CD4-positive, alpha-beta T cell treated with Interleukin-6 at 100 ng/mL for 8 hours (primary cell): ENCODE measurements around the gene SHISA3.

ENCODE experiments used
- DNase-seq: peaks from one replicate; pipeline ENCODE4 v3.0.0-alpha.2; 2020; ENCODE audit warnings: mixed read lengths, low spot score

Gene SHISA3

DNA sequence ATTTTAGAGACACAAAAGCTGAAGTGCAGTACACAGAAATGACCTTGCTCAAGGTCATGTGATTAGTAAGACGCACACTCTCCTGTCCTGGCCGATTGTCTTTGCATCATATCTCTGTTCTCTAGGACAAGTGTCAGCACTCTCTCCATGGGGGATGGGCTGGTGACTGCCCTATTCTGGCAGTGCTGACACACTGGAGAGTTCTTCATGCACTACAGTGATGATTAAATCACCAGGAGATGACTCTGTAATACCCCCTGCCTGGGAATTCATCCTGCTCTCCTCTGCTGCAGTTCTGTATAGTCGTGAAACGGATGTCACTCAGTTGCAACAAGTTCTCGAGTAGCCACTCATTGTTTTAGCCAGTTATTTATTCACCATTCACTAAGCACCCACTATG lies 5.3 kb upstream of the SHISA3 start:
- no peak for DNase-seq

DNA sequence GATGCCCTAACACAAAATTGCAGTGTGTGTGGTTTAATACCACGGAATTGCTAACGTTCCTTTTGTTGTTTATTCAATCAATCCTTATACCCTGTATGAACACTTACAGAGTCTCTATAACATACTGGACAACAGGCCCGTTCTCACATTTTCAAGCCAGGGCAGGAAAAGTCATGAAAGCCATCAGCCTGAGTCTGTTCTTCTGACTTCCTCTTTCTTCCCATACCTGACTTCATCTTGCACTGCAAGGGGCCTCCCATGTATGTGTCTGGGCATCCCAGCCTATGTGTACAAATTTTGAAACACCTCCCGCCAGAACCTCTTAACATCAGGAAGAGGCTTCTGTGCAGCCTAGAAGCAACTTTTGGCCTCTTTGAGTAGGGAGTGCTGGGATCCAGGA lies 4.9 kb upstream of the SHISA3 start:
- DNase-seq: no peak

DNA sequence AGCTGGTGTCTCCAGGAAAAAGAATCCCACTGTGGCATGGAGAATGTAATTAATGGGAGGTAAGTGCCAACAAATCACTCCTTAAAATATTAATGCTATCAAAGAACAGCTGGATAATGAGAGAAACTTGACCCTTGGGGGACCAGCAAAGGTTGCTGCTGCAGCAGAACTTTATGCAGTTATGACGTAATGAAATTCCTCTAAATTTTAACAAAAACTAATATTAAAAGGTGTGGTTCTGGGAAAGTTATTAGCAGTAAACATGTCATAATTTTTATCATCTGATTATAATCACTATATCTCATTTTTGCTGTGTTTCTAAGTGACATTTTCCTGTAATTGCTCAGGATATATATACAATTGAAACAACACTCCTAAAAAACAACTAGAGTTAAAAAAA lies 1.7 kb upstream of the SHISA3 start:
- DNase-seq: no peak

DNA sequence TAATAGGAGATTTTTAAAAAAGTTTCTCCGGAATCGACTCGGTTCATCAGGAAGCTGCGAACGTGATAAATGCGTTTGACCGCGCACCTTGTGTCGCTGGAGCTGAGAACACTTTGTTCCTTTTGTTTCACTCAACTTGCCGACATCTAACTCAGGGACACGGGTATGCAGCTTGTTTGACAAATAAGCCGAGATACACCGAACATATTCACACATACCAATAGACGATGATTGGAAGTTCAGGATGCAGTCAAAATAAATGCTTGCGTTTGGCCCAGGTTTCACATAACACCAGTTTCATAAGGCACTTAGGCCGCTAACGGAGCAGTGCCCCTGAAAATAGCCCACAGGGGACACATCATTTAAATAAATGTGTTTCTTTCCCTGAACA lies 932 bp upstream of the SHISA3 start:
- DNase-seq: no peak

DNA sequence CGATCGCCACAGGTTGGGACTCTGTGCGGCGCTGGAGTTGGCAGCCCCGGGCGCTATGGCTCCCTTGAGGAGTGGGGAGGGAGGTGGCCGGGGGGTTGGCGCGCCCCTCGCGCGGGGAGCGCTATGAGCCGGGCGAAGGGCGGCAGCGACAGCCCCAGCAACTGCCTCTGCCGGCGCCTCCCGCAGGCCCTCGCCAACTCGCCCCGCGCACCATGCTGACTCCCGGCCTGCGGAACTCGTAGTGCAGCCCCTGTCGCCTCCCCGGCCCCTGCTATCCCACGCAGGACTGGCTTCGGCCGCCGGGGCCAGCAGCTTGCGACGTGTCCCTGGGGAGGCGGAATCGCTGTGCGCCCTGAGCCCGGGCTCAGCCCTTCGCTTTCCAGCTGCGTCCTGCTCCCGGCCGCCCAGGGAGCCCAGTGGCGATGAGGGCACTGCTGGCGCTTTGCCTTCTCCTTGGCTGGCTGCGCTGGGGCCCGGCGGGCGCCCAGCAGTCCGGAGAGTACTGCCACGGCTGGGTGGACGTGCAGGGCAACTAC lies 415 bp downstream of the SHISA3 start:
- no peak for DNase-seq

DNA sequence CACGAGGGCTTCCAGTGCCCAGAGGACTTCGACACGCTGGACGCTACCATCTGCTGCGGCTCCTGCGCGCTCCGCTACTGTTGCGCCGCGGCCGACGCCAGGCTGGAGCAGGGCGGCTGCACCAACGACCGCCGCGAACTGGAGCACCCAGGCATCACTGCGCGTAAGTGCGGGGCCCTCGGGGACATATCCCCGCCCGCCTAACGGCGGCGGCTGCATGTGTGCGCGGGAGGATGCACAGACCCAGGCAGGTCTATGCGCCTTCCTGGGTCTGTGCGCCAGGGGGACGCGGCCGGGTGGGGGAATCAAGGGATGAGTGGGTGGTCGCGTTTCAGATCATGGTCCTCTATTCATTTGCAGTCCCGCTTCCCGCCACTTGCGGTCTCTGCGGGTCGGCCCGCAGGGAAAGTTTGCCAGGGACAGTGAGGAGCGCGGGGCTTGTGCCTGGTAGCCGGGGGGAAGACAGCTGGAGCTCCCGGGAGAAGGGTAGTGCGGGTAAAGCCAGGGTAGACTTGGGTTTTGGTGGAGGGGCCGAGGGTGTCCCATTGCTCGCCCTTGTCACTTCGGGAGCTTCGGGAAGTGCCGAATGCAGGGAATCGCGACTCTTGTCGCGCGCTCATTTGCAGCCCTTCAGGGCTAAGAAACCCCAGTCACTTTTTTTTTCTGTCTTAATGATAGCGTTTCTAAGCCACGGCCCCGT lies 1.0 kb downstream of the SHISA3 start:
- no peak for DNase-seq

DNA sequence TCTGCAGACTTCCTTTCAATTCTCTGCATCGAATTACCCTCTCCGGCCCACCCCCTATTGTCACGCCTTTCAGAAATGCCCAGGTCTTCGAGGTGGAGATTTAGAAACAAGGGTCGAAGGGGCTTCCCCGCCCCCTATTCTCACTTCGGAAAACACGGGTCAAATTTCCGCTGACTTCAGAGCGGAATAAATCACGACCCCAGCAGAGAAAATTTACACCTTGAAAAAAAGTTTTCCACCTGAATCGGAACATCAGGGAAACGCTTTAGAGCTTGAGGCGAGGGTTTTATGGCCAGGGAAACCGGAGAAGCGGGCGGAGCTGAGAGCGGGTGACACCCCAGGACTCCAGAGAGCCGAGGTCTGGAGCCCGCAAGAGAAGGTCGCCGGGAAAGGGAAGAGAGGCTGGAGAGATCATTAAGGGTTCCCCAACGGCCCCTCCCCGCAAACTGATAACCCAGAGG lies 1.6 kb downstream of the SHISA3 start:
- DNase-seq: no peak

DNA sequence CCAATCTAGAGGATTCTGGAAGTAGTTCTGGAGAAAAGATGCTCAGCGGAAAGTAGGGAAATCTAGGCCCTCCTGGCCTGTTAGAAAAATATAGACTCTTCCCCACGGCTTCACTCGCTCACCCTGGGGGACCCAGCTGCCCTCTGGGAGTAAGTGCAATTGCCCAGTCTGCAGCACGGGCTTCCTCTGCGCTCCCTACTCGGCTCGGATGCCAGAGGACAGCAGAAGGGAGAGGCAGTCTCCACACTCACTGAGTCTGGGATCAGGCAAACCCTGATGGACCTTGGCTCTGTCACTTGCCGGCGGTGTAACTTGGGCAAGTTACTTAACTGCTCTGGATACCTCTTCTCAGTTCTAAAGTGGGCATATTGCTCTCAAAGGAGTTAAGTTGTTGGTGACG lies 2.1 kb downstream of the SHISA3 start:
- DNase-seq: no peak

DNA sequence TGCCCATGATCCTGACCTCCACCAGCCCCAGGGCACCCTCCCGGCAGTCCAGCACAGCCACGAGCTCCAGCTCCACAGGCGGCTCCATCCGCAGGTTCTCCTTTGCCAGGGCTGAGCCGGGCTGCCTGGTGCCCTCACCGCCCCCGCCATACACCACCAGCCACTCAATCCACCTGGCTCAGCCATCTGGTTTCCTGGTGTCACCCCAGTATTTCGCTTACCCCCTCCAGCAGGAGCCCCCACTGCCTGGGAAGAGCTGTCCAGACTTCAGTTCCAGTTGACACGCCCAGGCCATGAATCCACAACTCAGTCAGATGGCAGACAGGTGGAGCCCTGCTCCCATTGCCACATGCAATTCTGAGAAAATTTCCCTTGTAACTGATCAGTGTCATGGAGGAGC lies 3.9 kb downstream of the SHISA3 start:
- DNase-seq: no peak

DNA sequence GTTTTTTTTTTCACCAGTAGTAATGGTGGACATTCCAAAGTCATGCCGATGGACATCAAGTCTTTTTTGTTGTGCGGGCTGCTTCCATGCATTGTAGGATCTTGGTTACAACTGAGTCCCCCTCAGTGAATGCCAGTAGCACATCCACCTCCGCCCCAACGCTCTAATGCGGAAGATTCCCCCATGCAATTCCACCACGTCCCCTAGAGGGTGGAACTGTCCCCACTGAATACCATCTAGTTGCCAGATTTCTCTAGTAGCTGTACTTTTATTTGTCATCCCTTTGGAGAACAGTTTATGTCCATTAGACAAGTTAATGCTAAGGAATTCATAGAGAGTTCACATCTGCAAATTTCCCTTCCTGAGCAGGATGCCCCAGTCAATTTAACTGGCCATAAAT lies 6.7 kb downstream of the SHISA3 start:
- DNase-seq: no peak

DNA sequence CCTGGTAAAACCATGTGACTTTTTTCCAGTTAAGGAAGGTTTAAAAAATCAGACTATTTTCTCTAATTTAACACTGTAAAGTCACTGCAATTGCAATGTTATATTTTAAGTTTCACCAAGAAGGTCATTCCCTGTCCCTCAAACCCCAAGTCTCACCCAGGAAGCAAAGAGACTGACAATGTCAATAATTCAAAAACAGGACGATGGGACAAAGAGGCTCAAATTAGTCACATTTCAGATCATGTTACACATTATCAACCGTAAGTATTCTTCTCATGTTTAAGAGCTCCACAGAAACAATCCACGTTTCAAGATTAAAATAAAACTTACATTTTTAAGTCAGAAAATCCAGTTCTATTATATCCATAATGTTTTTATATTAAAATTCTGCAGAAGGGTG lies 13.2 kb downstream of the SHISA3 start:
- no peak for DNase-seq

DNA sequence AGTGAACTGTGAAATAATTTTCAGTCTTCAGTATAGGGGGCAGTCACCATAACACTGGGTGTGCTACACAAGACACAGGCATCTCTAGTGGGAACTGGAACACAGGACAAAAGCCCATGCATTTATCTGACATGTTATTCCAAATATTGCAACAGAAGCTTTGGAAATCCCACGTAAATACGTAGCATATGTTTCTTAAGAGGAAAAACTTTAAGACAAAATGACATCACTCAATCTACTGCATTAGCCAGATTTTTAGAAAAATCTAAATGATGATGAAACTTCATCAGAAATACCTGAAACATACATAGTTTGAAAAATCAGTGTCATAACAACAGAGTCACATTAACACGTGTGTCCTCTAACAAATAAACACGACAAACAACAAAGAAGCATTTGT lies 14.5 kb downstream of the SHISA3 start:
- DNase-seq: no peak

DNA sequence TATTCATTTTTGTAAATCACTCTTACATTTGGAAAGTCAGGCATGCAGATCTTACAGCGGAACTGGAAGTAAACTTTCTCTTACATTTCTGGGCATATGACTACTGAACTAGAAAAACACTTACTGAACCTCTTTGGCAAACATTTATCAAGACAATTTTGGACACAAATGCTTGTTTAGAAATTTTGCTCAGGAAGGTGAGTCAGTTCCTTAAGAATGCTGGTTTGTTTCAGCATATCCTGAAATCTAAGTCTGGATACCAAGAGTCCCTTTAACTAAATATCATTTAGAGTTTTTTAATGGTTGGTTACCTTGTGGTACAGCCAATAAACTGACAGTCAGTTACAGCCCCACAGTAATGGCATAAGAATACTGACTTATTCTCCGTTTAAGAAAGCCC lies 15.0 kb downstream of the SHISA3 start:
- no peak for DNase-seq

DNA sequence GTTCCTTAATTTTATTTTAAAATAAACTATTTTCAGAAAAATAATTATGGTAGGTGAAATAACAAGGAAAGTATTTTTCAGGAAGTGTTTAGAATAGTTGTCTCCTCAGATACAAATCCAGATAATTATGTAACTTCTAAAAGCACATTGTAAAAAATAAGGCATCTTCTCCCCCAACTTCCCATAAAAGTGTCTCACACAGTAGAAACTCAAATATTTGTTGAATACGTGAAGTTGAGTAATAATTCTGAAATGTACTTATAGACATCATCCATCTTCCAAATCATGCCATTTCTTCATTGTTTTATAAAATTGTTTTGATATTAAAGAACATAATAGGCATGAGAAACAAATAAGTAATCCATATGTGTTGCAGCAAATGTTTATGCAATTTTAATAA lies 18.0 kb downstream of the SHISA3 start:
- DNase-seq: no peak

DNA sequence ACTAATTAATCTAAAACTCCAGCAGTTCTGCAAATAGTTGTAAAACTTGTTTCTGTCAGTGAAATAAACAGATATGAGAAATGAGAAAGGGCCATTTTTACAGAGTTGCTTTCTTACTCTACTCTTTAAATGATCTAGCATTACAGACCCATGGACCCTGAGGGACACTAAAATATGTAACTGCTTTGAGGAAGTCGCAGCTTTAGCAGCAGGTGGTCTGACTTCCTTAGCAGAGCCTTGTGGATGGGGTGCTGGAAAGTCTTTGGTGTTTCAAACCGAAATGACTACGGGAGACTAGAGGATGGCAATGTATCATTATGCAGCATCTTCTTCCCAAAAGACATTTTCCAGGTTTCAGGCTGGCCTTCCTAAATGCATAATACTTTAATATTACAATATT lies 18.7 kb downstream of the SHISA3 start:
- no peak for DNase-seq

DNA sequence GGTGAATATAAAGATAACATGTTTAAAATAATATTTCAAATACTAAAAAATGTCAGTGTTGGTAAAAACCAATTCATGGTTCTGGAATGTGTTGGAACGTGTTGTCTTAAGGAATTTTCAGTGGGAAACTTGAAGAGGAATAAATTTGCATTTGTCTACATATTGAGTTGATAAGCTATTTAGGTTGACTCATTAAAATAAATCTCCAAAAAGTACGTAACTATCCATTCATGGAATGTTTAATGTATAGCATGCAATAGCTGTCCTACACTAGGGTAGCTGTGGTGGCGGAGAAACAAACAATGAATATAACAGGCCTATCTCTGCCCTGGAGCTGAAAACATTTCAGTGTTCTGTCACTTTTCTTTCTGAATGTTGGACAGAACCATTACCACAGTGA lies 20.3 kb downstream of the SHISA3 start:
- no peak for DNase-seq

DNA sequence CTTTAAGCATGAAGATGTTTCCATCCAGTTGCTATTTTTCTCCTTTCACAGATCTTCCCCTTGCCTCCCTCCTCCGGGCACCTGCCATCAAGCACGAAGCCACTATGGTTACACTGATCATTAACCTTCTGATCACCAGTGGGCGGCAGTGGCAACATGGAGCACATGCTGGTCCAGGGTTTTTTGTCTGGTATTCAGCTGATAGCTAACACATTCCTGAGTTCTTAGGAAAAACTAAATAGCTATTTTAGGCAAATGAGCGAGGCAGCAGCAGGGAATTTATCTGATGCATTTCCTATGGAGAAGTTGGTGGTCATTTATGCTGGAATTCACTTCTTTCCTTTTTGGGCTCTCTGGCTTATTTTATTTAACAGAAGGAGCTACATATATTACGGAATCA lies 22.9 kb downstream of the SHISA3 start:
- DNase-seq: no peak

DNA sequence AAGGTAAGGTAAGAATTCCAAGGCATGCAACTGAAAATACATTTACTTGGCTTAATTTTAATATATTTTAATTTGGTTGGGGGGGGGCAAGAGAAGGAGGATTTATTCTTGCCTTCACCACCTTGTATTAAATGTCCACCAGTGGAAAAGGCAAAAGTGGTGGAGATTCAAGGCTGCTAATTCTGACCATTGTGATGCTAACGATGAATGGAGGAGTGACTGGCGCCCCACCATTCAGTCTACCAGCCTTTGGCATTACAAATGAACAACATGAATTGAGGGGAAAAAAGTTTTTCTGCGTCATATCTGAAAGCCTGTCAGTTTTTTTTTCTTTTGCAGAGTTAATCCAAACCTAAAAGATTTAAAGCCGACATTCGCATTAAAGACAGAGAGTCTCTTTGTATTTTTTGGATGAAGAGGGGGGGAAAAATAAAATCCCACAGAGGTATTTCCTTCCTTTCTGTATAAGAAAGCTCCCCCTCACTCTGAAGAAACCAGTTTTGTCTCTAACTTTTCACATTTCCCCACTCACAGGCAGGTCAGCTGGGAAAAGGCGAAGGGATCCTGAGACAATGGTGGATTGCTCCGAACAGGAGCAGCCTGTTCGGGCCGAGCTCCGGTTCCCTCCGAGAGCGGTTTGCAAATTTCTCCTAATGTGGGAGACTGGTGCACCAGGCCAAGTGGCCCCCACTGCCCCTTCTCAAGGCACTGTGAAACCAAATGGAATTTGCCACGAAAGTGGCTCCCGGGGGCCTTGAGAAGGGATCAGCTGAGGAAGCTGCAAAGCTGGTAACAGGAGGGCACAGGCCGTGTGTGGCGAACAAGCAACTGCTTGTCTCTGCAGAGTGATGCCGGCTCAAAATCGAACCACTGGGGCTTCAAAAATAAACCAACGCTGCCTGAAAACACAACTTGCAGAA lies 28.1 kb downstream of the SHISA3 start:
- no peak for DNase-seq

DNA sequence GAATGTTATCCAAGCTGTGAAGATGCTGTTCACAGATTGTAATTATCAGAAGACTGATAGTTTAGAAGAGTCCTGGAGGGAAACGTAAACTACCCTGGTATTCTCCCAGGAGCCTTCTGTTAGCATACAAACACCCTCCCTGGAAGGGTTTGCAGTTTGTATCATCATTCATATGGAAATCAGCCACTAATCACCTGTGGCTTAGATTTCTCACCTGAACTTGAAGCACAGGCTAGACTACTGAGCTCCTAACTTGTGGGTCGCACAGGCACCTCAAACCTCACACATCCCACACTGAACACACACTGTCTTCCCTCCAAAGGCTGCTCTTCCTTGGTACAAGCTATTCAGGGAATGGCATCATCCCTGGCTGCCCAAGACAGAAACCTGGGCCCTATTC lies 30.7 kb downstream of the SHISA3 start:
- no peak for DNase-seq

DNA sequence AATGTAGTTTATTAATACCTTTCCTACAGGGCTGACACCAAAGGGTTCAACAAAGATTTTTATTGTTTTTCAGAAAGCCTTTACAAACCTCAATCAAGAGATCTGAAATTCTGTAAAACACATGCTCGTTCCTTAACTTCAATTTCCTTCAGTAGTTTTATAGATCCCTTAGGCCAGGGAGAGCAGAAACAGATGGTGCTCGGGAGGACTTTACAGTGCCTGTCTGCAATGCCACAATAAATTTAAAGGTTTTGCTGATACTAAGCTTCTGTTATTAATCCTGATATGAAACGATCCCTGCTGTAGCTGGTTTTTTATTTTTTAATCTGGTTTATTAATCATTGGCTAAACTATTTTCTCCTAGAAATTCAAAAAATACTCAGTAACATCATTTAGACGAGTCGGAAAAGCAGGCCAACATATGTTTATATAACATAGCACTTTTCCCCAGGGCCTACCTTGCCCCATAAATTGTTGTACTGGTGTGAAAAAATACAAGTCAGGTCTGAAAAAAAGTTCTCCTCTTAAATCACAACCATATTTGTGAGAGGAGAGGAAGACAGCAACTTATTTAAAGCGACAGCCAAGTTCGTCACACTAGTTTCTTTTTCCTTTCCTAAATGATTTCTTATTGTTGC lies 39.8 kb downstream of the SHISA3 start:
- no peak for DNase-seq

DNA sequence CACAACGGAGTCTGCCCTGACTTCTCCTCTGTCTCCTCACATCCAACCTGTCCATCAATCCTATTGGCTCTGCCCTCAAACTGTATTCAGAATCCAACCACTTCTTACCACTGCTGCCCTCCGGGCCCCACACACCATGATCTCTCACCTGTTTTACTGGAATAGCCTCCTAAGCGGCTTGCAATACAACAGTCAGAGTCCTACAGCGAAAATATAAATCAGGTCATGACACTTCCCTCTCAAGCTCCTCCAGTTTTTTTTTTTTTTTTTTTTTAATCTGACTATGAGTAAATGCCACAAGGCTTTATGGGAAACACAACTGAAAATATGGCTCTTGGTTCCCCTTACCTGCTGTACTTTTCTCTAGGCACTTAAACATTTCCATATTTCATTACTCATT lies 42.8 kb downstream of the SHISA3 start:
- DNase-seq: no peak

DNA sequence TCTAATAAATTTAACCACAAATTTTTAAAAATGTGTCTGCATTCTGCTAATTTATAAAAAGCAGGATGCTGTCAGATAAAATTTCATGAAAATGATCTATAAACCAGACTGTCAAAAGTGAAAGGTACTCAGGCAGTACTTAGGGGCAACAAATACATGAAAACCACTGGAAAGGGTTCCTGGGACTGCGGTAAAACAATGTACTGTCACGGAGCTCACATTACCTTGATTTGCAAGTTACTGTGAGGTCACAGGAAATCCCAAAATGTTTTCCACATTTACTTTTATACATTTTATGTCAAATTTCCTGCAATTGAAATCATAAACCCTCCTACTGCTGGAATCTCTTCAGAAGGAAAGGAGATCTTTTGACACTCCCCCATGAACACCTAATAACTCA lies 45.3 kb downstream of the SHISA3 start:
- no peak for DNase-seq

DNA sequence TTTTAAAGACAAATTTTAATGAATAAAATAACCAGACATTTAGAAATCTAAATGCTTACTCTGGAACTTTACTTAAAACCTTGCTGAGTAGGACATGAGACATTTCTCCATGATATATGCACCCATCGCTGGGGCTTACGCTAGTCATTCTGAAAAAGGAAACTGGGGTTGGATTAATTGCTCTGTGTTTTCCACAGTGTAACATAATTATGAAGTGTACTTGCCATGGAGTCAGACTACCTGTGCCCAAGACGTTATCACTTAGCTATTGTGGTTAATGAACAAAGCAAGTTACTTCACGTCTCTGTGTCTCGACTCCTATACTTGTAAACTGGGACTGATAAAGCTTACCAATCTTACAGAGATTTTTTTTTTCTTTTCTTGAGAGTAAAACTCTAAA lies 47.8 kb downstream of the SHISA3 start:
- no peak for DNase-seq
